Stimulated activated CD4-positive, alpha-beta T cell treated with anti-CD3 and anti-CD28 coated beads, Interleukin-1b, Interleukin-23, amount 100 ng/mL, for 24 hours (primary cell): ENCODE measurements around the gene ST6GALNAC5.

Experiments used
- DNase-seq, 4 experiments: peaks; one replicate each; pipeline ENCODE4 v3.0.0-alpha.2; 2020; ENCODE audit warnings: low read depth in 4 of 4, low spot score in 1 of 4

ST6GALNAC5 gene

DNA sequence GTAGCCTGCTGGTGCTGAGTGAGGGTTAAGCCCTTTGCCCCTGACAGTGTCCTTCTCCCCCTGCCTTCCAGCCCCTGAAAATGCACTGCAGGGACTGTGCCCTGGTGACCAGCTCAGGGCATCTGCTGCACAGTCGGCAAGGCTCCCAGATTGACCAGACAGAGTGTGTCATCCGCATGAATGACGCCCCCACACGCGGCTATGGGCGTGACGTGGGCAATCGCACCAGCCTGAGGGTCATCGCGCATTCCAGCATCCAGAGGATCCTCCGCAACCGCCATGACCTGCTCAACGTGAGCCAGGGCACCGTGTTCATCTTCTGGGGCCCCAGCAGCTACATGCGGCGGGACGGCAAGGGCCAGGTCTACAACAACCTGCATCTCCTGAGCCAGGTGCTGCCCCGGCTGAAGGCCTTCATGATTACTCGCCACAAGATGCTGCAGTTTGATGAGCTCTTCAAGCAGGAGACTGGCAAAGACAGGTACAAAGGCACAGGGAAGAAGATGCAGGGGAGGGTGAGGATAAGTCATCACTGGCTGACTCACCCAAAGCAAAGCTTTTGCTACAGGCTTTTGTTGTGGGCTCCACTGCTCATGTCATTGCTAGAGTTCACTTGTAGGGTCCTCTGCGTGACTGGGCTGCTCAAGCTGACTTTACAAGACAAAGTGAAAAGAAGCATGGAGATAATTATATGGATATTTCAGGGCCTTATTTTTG lies 177.0 kb downstream of the ST6GALNAC5 start:
- DNase-seq = no peak

DNA sequence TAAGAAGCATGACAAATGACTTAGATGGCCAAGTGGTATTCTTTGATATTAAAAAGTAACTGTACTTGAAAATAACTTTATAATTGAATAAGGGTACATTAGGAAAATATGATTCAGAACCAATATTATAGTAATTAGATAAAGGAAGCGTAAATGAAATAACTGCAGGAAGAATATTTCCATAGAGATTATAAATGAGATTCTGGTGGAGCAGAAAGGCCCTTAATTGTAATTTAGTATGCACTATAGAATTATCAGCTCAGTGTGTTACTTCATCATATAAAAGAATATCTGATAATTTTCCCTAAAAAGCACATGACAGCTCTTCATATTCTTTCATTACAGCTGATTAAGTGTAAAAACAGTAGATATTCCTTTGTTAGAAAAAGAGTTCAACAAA lies 180.3 kb downstream of the ST6GALNAC5 start:
- no peak for DNase-seq

DNA sequence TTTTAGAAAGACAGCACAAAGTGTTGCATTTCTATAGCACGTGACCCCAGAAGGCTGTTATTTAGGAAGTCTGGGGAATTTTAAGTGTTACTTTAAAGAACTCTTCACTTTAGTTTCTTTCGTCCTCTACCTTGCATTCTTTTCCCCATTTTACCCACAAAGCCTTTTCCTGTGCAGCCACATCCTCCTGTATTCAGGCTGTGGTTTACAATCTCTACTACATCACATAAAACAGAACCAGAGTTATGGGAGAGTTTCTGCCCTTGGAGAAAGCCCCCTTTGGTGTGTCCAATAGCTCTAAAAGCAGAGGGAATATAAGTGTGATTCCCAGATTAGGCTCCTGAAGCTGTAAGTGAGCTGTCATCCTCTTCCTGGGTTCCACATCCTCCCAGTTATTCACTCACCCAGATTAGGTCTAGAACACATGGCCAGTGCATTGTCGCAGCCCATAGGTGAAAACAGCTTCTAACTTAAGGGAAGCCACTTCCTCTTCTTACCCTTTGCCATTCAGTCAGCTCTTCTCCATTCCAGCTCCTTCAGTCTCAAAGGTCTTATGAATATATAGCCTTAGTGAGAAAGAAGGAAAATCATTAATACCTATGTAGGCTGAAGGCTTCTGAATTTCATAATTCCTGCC lies 180.8 kb downstream of the ST6GALNAC5 start:
- DNase-seq = no peak

DNA sequence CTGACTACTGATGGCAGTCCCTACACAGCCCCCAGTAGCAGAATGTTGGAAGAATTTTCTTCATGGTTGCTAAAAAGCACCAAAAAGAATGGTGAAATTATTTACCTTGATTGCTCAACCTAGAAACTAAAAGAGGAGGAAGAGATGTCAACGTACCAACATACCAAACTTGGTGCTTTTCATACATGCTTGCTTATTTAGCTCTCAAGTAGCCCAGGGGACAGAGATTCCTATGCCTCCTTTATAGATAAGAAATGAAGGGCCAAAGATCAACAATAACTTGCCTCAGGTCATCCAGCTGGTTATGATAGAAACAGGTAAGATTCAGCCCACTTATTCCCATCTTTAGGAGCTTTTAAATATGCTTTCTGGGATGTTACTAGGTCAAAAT lies 181.3 kb downstream of the ST6GALNAC5 start:
- DNase-seq = no peak

DNA sequence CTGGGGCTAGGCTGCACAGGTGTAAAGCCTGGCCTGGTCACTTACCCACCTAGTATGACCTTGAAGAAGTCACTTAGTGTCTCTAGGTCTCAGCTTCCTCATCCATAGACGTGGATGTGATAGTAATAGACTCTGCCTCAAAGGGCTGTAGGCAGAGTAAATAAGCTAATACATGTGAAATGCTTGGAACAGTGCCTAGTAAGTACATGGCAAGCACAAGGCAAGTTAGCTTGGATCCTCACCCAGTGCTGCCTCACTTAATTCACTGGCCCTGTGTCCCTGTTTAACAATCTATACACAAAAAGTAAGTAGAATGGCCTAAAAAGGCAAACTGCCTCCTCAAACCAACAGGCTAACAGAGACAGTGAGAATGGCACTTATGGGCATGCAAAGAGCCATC lies 184.1 kb downstream of the ST6GALNAC5 start:
- no peak for DNase-seq

DNA sequence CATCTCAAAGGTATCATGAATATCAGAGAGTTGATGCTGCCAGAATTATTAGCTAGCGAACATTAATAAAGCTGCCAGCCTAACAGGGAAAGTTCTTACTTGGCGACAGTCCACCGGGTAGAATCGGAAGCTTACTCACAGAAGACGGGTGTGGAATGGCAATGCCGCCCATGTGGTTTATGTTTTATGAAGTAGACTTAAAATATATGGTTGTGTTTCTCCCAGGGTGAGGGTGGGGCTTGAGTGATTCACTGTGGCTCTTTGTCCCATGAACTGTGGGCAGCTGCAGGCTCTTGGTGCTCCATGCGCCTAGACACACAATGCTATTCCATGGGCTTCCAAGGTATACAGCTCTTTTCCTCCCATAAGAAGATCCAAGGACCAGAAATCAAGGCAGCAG lies 189.2 kb downstream of the ST6GALNAC5 start:
- DNase-seq = no peak

DNA sequence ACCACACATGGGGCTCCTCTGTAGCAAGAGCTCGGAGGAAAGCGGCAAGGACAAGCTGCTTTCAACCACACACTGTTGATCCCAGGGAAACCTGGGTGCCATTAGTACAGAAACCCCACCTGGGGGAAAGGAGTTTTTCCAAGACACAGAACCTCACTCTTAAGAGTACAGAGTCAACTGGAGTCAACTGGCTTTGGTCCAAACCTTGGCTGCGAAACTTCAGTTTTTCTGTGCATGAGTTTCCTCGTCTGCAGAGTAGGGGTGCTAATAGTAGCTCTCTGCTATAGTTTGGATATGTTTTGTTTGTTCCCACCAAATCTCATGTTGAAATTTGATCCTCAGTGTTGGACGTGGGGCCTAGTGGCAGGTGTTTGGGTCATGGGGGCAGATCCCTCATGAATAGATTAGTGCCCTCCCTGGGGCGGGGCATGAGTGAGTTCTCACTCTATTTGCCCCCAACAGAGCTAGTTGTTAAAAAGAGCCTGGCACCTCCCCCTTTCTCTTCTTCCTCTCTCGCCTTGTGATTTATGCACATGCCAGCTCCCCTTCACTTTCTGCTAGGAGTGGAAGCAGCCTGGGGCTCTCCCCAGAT lies 190.8 kb downstream of the ST6GALNAC5 start:
- no peak for DNase-seq

DNA sequence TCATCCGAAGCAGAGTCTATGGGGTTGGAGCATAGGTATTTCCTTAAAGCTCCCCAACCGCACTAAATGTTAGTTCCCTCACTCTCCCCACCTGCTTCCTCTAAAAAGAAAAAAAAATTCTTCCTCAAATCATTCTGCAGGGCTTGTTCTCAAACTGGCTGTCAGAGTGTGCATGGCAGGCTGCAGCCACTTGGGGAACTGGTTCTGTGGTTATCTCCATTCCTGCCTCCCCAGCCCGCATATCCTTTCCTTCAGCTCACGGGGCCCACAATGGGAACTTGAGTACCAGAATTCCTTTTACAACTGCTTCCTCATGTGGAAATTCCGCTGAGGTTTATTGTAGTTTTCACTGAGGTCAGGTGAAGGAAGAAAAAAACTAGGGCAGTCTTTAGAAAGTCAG lies 192.7 kb downstream of the ST6GALNAC5 start:
- no peak for DNase-seq

DNA sequence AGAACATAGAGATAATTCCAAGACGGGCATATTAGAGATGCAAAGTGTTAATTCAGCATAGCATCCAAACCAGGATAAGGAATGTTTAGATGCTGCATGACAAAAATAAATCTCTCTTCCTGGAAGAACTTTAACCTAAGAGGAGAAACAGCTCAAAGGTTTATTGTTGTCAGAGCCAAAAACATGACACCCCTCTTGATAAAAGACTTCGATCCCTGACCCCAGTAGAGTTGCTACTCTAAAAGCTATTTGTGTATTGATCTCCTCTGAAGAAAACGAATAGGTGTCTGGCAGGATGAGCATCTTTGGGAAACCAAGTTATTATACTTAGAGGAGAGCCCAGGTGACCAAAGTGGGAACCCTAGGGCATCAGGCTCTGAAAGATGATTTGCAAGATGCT lies 193.9 kb downstream of the ST6GALNAC5 start:
- no peak for DNase-seq

DNA sequence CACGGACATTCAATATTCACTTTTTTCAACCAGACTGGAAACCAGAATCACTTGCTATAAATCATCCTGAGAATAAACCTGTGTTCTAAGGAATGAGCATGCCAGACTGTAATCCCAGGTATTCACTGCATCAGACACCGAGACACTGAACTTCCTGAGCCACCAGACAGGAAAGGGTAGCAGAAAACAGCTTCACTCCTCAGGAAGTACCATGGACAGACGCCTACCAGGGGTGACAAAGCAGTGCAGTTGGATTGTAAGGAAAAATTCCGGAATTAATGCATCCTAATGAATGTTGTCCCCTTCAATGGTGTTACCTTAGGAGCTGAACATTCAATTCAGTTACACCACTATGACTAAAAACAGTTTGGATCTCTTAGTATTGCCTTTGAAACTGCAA lies 195.8 kb downstream of the ST6GALNAC5 start:
- no peak for DNase-seq

DNA sequence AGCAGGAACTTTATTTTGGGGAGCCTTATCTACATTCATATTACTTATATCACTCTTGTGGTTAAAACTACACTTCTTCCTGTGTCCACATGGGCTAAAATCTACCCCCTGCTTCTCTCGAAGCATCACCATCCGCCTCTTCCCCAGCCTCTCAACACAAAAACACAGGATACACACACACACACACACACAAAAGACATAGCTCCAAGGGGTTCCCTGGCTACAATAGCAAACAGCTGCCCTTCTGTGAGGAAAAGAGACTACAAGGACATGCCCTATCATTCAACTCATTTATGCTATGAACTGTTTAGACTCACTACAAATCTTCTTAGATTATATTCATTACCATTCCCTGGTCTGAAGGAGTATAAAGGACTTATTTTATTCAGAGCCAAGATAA lies 197.0 kb downstream of the ST6GALNAC5 start:
- DNase-seq = no peak

DNA sequence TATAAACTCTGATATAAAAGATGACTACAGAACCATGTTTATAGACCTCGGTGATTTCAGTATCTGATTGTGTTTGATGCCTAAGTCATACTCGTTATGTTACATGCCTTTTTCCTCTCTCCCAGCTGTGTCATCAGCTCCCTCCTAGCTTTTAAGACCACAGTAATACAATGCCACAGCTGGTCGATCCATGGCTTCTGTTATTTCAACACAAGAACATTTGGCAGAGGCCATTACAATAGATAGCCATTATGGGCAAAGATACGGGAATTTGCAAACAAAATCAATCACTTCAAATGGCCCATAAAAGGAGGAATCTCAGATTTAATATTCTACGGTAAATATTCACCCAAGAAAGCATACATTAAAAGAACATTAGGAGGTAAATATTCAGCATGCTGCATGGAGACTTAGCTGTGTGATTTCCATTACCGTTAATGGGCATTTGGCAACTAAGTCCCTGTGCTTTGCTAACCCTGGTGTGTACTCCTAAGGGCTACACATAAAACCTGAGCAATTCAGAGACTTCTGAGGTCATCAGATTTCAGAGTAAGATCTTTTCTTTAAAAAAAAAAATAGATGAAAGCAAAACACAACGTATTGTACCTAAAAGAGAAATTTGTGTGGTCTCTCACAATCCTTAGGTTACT lies 198.5 kb downstream of the ST6GALNAC5 start:
- DNase-seq = no peak

DNA sequence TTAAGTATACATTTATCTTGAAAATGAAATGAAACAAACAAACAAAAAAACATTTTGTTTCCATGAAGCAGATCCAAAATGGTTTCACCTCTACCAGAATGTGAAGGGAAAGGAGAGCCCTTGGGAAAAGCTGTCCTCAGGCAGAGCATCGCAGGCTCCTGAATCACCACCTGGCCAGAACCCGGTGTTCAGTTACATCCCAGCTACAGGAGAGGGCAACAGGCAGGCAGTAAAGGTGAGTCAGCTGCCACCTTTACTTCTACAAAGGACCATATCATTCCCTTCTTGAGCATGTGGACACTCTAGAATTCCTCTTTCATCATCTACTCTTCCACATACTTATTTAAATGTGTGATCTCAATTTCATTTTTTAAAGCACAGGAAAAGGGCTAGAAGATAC lies 200.7 kb downstream of the ST6GALNAC5 start:
- DNase-seq = no peak

DNA sequence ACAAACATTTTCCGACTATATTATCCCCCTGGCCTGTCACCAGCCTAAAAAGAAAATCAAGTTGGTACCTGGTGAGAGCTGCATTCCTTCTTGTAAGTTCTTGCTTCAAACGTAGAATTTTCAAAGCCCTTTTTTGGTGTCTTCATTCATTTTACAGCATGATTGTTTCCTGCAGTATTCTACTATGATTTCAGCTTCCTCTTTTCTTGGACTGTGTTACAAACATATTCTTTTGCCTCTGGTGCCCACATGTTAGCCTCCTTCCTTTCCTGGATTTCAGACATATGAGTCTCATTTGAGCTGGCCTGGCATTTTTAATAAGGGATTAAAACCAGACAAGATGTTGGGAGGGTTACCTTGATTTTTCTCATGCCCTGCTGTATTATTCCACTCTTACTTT lies 209.5 kb downstream of the ST6GALNAC5 start:
- DNase-seq = no peak

DNA sequence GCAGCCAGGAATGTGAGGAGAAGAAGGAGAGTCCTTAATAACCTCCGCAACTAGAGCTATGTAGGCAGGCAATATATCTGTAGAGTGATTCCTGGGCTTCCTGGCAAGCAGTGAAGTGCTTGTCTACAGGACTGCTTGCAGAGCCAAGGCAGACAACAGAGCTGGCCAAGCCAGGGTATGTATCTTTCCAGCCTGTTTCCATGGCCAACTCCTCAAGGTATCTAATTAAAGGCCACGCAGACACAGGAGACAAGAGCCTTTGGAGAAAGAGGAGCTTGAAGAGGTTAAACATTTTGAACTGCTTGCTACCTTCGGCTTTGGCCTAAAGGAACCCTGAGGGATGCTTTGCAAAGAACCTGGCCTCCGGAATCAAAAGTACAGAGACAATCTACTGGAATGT lies 214.6 kb downstream of the ST6GALNAC5 start:
- DNase-seq = no peak

DNA sequence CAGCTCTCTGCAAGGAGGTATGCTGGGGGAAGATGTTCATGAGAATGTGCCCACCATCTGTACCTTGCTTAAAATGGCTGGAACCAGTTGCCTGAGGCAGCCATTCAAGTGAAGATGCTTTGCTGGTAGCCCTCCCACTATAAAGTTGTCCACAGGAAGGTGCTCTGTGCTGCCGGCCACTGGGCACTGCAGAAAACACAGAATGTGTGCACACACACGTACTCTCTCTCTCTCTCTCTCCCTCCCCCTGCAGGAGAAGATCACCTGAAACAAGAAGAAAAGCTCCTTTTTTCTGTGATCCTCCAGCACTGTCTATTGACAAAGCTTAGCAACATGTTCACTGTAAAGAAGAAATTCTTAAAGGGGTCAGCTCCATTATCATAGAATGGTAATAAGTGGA lies 217.2 kb downstream of the ST6GALNAC5 start:
- no peak for DNase-seq

DNA sequence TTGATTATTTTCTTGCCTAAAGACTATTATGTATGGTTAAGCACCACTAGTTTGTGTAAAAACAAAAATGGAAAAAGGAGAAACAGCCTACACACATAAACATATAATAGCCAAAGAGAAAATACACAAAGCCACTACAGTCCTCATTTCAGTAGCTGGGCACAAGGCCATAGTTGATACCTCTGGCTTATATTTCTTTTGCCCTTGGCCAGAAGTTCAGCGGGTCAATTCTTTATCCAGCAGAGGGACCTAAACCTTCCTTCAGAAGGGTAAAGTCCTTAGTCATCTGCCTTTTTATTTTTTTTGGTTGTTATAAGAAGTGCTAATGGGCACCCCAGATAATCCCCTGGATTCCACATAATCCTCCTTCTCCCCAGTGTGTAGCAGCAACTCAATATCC lies 217.8 kb downstream of the ST6GALNAC5 start:
- no peak for DNase-seq

DNA sequence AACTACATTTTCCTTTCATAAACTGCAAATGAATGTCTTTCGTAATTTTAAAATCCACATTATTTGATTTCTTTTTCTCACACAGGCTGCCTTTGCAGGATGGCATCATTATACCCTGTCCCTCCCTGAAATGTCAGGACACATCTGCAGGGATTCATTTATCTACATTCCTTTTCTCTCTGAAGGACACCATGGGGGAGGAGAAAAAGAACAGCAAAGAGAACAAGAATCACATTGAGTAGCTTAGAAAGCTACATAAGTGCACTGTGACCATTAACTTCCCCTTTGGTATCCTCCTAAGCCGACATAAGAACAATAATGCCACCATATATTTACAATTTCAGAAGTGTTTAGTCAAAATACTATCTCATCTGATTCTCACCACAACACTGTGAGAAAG lies 222.5 kb downstream of the ST6GALNAC5 start:
- DNase-seq = no peak

DNA sequence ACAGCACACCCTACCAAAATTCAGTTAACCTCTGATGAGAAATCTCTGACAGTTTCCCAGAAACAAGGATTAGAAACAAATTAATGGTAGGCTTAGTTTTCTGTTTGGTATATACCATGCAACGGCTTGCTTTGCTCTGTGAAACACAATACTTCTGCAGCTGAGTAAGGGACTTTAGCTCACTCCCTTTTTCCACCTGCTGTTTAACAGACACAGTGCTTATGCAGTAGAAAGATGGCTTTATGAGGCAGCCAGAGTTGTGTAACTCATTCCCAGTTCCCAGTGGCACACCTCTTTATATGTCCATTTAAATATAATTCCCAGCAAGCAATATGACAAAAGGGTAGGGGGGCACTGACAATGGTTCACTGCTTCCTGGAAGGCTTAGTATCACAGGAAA lies 228.0 kb downstream of the ST6GALNAC5 start:
- no peak for DNase-seq

DNA sequence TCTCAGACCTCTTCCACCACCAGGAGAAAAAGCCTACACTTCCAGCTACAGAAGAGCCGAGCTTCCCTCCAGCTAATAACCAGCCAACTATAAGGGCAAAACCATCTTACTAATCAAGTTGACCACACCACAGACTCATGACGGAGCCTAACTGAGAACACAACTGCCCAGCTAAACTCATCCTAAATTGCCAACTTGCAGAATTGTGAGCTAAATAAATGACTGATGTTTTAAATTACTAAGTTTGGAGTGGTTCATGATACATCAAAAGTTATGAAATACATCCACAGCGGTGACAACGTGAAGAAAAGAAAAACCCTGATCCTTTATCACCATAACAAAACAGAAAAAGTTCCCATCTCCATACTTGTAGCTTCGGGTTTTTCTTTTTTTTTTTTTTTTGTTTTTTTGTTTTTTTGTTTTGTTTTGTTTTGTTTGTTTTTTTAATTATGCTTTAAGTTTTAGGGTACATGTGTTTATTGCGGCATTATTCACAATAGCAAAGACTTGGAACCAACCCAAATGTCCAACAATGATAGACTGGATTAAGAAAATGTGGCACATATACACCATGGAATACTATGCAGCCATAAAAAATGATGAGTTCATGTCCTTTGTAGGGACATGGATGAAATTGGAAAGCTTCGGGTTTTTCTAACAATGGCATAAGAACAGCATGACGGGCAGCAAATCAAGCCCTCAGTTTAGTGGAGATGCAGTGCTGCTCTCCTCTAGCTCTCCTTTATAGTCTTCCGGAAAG lies 229.4 kb downstream of the ST6GALNAC5 start:
- DNase-seq = no peak

DNA sequence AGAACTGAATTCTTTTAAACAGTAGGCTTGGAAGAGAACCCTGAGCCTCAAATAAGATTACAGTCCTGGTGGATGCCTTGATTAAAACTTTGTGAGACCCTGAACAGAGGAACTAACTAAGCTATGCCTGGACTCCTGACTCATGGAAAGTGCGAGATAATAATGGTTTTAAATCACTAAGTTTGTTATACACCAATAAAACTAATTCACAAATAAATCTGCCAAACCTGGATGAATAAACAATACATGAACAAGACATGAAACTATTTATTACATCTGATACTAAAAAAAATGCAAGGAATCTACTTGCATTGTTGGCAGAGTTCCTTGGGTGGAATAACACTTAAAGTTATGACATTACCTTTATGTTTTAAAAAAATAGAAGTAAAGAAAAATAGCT lies 233.6 kb downstream of the ST6GALNAC5 start:
- DNase-seq = no peak

DNA sequence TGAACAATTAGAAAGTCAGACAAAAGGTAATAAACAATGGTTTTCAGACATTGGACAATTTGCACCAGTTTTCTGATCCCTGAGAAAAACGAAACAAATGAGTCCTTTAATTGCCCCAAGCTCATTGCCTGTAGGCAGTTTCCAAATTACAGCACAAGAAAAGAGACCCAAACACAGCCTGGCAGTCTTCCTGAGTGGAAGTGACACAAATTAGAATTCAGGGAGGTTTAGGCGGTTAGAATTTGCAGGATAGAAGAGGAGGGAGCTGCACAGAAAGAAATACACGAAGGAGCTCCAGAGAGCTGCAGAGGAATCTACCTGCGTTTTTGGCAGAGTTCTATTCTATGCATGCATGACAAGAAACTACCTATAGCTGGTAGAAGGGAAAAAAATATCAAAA lies 236.2 kb downstream of the ST6GALNAC5 start:
- DNase-seq = no peak
